Dendritic cell treated with granulocyte-macrophage colony-stimulating factor and Interleukin-4, amounts not matched to agents 40 ng/mL and 50 ng/mL, for 4 days (primary cell): ENCODE data around the gene CRKL.
"Not testable (repeated sequence)": the region's sequence is repeated elsewhere in the genome, so short reads cannot be mapped to it uniquely, and the experiment has no call there.

Experiments
- H3K27ac Mint-ChIP-seq: one replicate; pipeline ENCODE4 v1.8.0; 2022; ENCODE audit warnings: mild to moderate bottlenecking, mixed read lengths
- H3K27me3 Mint-ChIP-seq: one replicate; pipeline ENCODE4 v1.8.0; 2022; ENCODE audit warnings: mild to moderate bottlenecking, mixed read lengths
- H3K36me3 Mint-ChIP-seq: one replicate; pipeline ENCODE4 v1.8.0; 2022; ENCODE audit warnings: low read depth, mixed read lengths
- H3K4me1 Mint-ChIP-seq: one replicate; pipeline ENCODE4 v1.8.0; 2022; ENCODE audit warnings: low read depth, mixed read lengths
- H3K4me3 Mint-ChIP-seq: one replicate; pipeline ENCODE4 v1.8.0; 2022; ENCODE audit warnings: mild to moderate bottlenecking, moderate library complexity, mixed read lengths
- H3K9me3 Mint-ChIP-seq: one replicate; pipeline ENCODE4 v1.8.0; 2022; ENCODE audit warnings: mixed read lengths
- intact Hi-C: fragments of 100-400 bp; cut with micrococcal nuclease; formaldehyde crosslinking; loops from one replicate; pipeline ENCODE4 v1.15.0; 2022

The CRKL gene

GRCh38 chr22:20887375-20887774, 29.8 kb upstream of the CRKL start:
- Mint-ChIP-seq H3K9me3 (no peaks in the 10 kb centered on the region), H3K4me3 (no peak overlapping the region), H3K27ac (no peak overlapping the region), H3K4me1 (peaks cover 11% of the 10 kb centered on the region), H3K27me3 (no peaks in the 10 kb centered on the region), H3K36me3 (peaks cover 77% of the 10 kb centered on the region)
- intact Hi-C loops: loop anchor here (5.0 to 10.0 kb wide), 2 partner anchors 70 to 117 kb away; partner anchors contain the start of gene THAP7

DNA sequence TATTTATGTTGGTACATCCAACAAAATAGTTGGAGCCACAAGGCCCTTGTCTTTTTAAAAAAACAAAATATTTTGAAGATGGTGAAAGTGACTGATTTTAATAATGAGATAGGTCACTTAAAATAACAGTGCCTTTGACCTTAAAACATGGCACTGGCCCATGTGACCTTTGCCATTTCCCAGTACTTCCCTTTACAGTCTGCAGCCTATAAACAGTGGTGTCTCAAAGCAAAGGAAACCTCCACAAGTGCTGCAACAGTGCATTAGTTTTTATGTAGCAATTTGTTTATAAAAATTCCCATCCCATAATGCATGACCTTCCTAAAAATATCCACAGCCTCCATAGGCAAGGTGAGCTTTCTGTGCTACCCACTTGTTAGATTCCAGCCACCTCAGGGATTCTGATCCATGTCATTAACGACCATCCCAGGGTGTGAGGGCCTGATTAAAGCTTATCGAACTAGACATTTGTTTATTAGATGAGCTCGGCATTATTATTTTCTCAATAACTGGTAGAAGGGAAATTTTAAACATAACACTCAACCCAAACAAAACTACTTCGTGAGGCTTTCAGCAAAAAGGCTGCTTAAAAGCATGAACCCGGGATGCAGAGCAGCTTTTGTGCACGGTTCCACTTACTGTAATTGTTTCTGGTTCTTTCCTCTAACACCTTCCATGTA, 28.0 kb upstream of the CRKL start:
- no peaks in the 10 kb centered on the region for H3K27me3 Mint-ChIP-seq
- H3K27ac Mint-ChIP-seq: no peak overlapping the region
- intact Hi-C loops: loop anchor here (5.0 to 10.0 kb wide), 2 partner anchors 68 to 116 kb away; partner anchors contain the start of gene THAP7
- H3K4me1 Mint-ChIP-seq: peaks cover 11% of the 10 kb centered on the region
- no peak overlapping the region for H3K4me3 Mint-ChIP-seq
- H3K36me3 Mint-ChIP-seq: peaks cover 59% of the 10 kb centered on the region
- no peaks in the 10 kb centered on the region for H3K9me3 Mint-ChIP-seq

GRCh38 chr22:20889904-20890540, 27.2 kb upstream of the CRKL start:
- Mint-ChIP-seq H3K9me3 (no peaks in the 10 kb centered on the region), H3K4me3 (no peak overlapping the region), H3K27me3 (no peaks in the 10 kb centered on the region), H3K27ac (no peak overlapping the region), H3K4me1 (peaks cover 11% of the 10 kb centered on the region), H3K36me3 (peaks cover 50% of the 10 kb centered on the region)
- intact Hi-C loops: loop anchor here (5.0 to 10.0 kb wide), 2 partner anchors 67 to 115 kb away; partner anchors contain the start of gene THAP7

DNA sequence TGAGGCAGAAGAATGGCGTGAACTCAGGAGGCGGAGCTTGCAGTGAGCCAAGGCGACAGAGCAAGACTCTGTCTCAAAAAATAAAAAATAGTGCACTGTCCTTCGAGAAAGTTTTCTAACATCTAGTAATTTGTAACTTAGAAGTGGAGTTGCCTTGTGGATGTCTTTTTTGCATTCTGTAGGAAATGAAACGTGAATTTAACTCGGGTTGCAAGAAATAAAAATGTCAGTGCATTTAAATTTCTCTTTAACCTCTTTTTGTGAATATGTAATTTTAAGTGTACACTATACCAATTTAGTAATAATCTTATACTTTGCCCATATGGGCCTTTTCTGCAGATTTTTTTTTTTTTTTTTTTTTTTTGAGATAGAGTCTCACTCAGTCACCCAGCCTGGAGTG, 26.2 kb upstream of the CRKL start:
- no peaks in the 10 kb centered on the region for H3K27me3 Mint-ChIP-seq
- H3K9me3 Mint-ChIP-seq: no peaks in the 10 kb centered on the region
- peaks cover 41% of the 10 kb centered on the region for H3K36me3 Mint-ChIP-seq
- no peak overlapping the region for H3K4me3 Mint-ChIP-seq
- H3K27ac Mint-ChIP-seq: no peak overlapping the region
- intact Hi-C loops: no loop called here
- peaks cover 6% of the 10 kb centered on the region for H3K4me1 Mint-ChIP-seq

GRCh38 chr22:20897737-20898136, 19.5 kb upstream of the CRKL start:
- intact Hi-C loops, H3K27me3 Mint-ChIP-seq, H3K27ac Mint-ChIP-seq, H3K9me3 Mint-ChIP-seq, H3K36me3 Mint-ChIP-seq, H3K4me3 Mint-ChIP-seq, H3K4me1 Mint-ChIP-seq: not testable (repeated sequence)

DNA sequence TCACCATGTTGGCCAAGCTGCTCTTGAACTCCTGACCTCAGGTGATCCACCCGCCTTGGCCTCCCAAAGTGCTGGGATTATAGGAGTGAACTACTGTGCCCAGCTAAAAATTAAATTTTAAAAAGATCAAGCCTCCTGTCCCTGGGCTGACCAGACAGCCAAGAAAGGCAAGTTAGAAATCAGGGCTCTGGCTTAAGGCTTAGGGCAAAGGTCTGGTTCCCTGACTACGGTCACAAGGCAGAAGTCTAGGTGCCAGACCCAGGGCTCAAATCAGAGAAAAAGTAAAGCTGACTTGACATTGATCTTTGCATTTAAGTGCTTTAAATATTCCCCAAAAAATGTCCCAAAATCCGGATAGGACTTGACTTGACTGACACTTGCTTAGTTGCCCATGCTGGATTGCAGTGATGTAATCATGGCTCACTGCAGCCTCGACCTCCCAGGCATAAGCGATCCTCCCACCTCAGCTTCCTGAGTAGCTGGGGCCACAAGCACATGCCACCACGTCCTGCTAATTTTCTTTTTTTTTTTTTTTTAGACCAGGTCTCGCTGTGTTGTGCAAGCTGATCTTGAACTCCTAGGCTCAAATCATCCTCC, 17.3 kb upstream of the CRKL start:
- Mint-ChIP-seq H3K9me3 (no peaks in the 10 kb centered on the region), H3K4me1 (peaks cover 23% of the 10 kb centered on the region), H3K27me3 (no peaks in the 10 kb centered on the region), H3K4me3 (no peak overlapping the region), H3K36me3 (no peaks in the 10 kb centered on the region), H3K27ac (no peak overlapping the region)
- intact Hi-C loops: no loop called here

GRCh38 chr22:20901093-20902033, 15.8 kb upstream of the CRKL start:
- H3K27ac Mint-ChIP-seq, H3K9me3 Mint-ChIP-seq, H3K4me3 Mint-ChIP-seq, H3K27me3 Mint-ChIP-seq, intact Hi-C loops, H3K36me3 Mint-ChIP-seq: not testable (repeated sequence)
- H3K4me1 Mint-ChIP-seq: peaks cover 28% of the 10 kb centered on the region

DNA sequence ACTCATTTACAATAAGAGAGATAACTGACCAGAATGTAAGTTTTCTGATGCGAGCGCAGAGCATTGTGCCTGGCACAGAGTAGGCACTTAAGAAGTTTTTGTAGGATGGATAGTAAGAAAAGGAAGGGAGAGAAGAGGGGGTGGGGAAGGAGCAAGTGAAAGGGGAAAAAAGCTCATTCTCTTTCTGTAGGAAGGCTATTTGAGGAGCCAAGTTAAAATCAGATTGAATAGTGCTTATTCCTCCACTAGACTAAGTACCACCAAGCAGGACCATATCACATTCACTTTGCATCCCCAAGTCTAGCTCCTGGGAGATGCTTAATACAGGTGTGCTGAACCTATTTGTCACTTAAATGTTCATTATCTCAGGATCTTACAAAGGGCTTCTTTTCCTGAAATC, 14.1 kb upstream of the CRKL start:
- Mint-ChIP-seq H3K4me1 (peaks cover 28% of the 10 kb centered on the region), H3K36me3 (no peaks in the 10 kb centered on the region), H3K4me3 (no peak overlapping the region), H3K9me3 (no peaks in the 10 kb centered on the region), H3K27me3 (no peaks in the 10 kb centered on the region), H3K27ac (no peak overlapping the region)
- intact Hi-C loops: no loop called here

DNA sequence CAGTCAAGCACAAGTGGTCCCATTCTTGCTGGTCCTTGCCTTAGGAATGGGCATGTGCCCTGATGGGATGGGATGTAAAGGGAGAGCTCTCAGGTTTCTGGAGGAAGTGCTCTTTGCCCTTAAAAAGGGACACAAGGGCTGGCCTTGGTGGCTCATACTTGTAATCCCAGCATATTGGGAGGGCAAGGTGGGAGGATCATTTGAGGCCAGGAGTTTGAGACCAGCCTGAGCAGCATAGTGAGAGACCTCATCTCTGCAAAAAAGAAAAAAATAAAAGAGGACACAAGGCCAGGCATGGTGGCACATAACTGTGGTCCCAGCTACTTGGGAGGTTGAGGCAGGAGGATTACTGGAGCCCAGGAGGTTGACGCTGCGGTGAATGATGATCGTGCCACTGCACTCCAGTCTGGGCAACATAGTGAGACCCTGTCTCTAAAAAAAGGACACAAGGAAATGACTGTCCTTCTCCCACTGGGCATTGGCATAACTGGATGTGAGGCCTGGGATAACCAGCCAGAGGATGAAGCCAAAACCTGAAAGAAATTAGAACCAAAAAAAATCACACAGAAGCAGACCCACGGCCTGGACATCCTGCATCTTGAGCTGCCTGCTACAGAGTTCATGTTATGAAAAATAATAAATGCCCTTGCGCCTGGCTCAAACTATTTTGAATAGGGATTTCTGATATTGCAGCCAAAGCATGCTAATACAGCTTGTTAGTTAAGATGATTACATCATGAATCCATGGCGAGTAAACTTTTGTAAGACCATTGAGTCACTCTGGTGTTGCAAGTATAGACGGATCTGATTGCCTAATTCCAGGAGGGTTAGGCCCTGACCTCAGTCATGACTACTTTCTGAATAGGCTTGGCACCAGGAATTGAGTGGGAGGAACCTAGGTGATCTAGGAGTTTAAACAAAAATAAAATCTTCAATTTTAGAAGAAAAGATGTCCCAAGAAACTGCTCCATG, 12.9 kb upstream of the CRKL start:
- Mint-ChIP-seq H3K4me1 (peaks cover 31% of the 10 kb centered on the region), H3K9me3 (no peaks in the 10 kb centered on the region), H3K27me3 (no peaks in the 10 kb centered on the region), H3K36me3 (no peaks in the 10 kb centered on the region), H3K4me3 (no peak overlapping the region), H3K27ac (no peak overlapping the region)
- intact Hi-C loops: no loop called here

- H3K27ac Mint-ChIP-seq: no peak overlapping the region
- intact Hi-C loops: no loop called here
- H3K36me3 Mint-ChIP-seq: no peaks in the 10 kb centered on the region
- no peaks in the 10 kb centered on the region for H3K9me3 Mint-ChIP-seq
- H3K4me1 Mint-ChIP-seq: peaks cover 33% of the 10 kb centered on the region
- H3K27me3 Mint-ChIP-seq: no peaks in the 10 kb centered on the region
- H3K4me3 Mint-ChIP-seq: no peak overlapping the region
Measured at GRCh38 chr22:20904980-20905355, 12.2 kb upstream of the CRKL start.

GRCh38 chr22:20905415-20906386, 11.5 kb upstream of the CRKL start:
- no peak overlapping the region for H3K4me3 Mint-ChIP-seq
- H3K9me3 Mint-ChIP-seq: no peaks in the 10 kb centered on the region
- peaks cover 33% of the 10 kb centered on the region for H3K4me1 Mint-ChIP-seq
- H3K27me3 Mint-ChIP-seq: no peaks in the 10 kb centered on the region
- H3K36me3 Mint-ChIP-seq: no peaks in the 10 kb centered on the region
- H3K27ac Mint-ChIP-seq: no peak overlapping the region
- intact Hi-C loops: no loop called here

GRCh38 chr22:20906387-20906767, 10.8 kb upstream of the CRKL start:
- no peak overlapping the region for H3K4me3 Mint-ChIP-seq
- H3K27ac Mint-ChIP-seq: no peak overlapping the region
- no peaks in the 10 kb centered on the region for H3K36me3 Mint-ChIP-seq

More at GRCh38 chr22:20906387-20906767, 10.8 kb upstream of the CRKL start:
- peaks cover 33% of the 10 kb centered on the region for H3K4me1 Mint-ChIP-seq
- intact Hi-C loops: no loop called here
- no peaks in the 10 kb centered on the region for H3K27me3 Mint-ChIP-seq
- H3K9me3 Mint-ChIP-seq: no peaks in the 10 kb centered on the region
